ENCODE results near the gene COL8A2. TPM values are rescaled to one million over a fixed set of nuclear protein-coding genes. Genes with fewer than 3 reads are reported as not detected.

COL8A2 gene
- polyA plus RNA-seq, 3 donors: 0.90 to 3.0 (median 1.6) TPM

DNA sequence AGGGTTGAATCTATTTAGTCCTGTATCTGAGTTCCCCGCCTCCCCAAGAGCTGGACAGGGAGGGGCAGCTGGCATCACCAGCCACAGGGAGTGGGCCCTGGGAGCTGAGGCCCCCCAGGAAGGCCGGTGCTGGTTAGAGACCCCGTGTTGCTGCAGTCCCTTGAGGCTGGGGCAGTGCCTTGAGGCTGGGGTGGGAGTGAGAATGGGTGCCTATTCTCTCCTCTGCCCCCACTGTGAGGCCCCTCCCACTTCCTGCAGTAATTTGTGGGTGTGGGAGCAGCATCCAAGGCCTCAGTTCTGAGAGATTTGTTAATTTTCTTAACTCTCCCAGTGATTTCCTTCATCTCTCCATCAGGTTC lies 26.8 kb upstream of the COL8A2 start:
- Histone ChIP-seq H3K27me3 (ENCODE audit: control insufficient read depth in 2 of 2, insufficient read depth in 2 of 2, low read length in 2 of 2) (no peaks in the 10 kb centered on the region), H3K79me2 (ENCODE audit: insufficient read depth, low read length) (peaks cover 47% of the 10 kb centered on the region), H3K4me2 (replicated peaks; ENCODE audit: extremely low read depth, low read length, poor library complexity, severe bottlenecking) (peak overlapping the region; percentile 76), H3K4me1 (ENCODE audit: control insufficient read depth in 1 of 2, insufficient read depth in 2 of 2, low read length in 2 of 2) (peaks cover 54 to 69% of the 10 kb centered on the region in 2 donors), H3K9me3 (replicated peaks in 1 of 2; ENCODE audit: control insufficient read depth in 1 of 2, insufficient read depth in 1 of 2, low read length in 2 of 2) (no peaks in the 10 kb centered on the region), H3K9ac (ENCODE audit: insufficient read depth, low read length, poor library complexity, severe bottlenecking) (peak overlapping the region; percentile 92), H4K20me1 (ENCODE audit: insufficient read depth, low read length) (peaks cover 8% of the 10 kb centered on the region), H3K36me3 (replicated peaks in 1 of 2; ENCODE audit: control insufficient read depth in 1 of 2, insufficient read depth in 2 of 2, low read length in 2 of 2) (peaks cover 0 to 3% of the 10 kb centered on the region in 2 donors), H2AFZ (ENCODE audit: insufficient read depth, low read depth, low read length, poor library complexity, severe bottlenecking) (peak overlapping the region; percentile 55), H3K27ac (ENCODE audit: low read depth in 1 of 2, low read length in 2 of 2) (peak overlapping the region; percentile 100), H3K4me3 (replicated peaks in 1 of 3; ENCODE audit: low read depth in 2 of 3, low read length in 3 of 3) (peak overlapping the region in 1 of 3 experiments; percentile 68)
- intact Hi-C loops (cut with micrococcal nuclease): no loop called here
- peak in 2 of 3 donors; percentile 46 to 50 for DNase-seq
- Mint-ChIP-seq H3K9me3 (peaks cover 0 to 2% (median 0%) of the 10 kb centered on the region in 7 donors), H3K27ac (peak overlapping the region; percentile 95 to 100 (median 99)), H3K4me3 (peak overlapping the region; percentile 42 to 52), H3K36me3 (peaks cover 5% of the 10 kb centered on the region in 2 donors), H3K27me3 (ENCODE audit: low read depth in 3 of 3) (peaks cover 0 to 2% (median 0%) of the 10 kb centered on the region in 3 donors), H3K4me1 (peaks cover 67% of the 10 kb centered on the region)
- TF ChIP-seq, protein P1, sequence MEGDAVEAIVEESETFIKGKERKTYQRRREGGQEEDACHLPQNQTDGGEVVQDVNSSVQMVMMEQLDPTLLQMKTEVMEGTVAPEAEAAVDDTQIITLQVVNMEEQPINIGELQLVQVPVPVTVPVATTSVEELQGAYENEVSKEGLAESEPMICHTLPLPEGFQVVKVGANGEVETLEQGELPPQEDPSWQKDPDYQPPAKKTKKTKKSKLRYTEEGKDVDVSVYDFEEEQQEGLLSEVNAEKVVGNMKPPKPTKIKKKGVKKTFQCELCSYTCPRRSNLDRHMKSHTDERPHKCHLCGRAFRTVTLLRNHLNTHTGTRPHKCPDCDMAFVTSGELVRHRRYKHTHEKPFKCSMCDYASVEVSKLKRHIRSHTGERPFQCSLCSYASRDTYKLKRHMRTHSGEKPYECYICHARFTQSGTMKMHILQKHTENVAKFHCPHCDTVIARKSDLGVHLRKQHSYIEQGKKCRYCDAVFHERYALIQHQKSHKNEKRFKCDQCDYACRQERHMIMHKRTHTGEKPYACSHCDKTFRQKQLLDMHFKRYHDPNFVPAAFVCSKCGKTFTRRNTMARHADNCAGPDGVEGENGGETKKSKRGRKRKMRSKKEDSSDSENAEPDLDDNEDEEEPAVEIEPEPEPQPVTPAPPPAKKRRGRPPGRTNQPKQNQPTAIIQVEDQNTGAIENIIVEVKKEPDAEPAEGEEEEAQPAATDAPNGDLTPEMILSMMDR (IDR thresholded peaks at IDR 0.05): no peak
- WGBS (ENCODE audit: insufficient coverage): 45% methylated on average over 3 of the region's 3 CpGs

DNA sequence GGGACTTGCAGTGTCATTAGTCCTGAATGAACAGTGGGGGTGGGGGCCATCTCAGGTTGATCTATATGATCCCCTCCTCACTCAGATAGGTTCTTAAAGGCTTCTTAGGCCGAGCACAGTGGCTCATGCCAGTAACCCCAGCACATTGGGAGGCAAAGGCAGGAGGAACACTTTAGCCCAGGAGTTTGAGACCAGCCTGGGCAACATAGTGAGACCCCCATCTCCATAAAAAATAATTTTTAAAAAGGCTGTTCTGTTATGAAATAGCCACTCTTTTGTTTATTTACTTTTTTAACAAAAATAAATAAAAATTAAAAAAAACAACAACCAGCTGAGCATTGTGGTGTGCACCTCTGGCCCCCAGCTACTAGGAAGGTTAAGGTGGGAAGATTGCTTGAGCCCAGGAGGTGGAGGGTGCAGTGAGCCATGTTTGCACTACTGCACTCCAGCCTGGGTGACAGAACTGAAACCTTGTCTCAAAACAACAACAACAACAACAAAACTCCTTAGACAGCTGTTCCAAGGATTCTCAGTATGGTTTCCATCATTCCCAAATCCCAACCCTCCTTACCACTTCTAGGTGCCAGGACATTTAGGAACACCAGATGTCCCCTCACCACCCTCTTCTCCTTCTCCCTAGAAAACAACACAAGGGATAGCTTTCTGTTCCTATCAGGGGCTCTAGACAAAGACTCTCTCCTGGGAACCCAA lies 26.3 kb upstream of the COL8A2 start:
- peaks cover 0 to 6% of the 10 kb centered on the region in 2 donors for H3K36me3 ChIP-seq (replicated peaks in 1 of 2; ENCODE audit: control insufficient read depth in 1 of 2, insufficient read depth in 2 of 2, low read length in 2 of 2)
- H3K27ac ChIP-seq (ENCODE audit: low read depth in 1 of 2, low read length in 2 of 2): peak overlapping the region; percentile 100
- peaks cover 54 to 69% of the 10 kb centered on the region in 2 donors for H3K4me1 ChIP-seq (ENCODE audit: control insufficient read depth in 1 of 2, insufficient read depth in 2 of 2, low read length in 2 of 2)
- peaks cover 47% of the 10 kb centered on the region for H3K79me2 ChIP-seq (ENCODE audit: insufficient read depth, low read length)
- peaks cover 67% of the 10 kb centered on the region for H3K4me1 Mint-ChIP-seq
- H3K27me3 ChIP-seq (ENCODE audit: control insufficient read depth in 2 of 2, insufficient read depth in 2 of 2, low read length in 2 of 2): no peaks in the 10 kb centered on the region
- intact Hi-C loops (cut with micrococcal nuclease): no loop called here
- peak overlapping the region; percentile 76 for H3K4me2 ChIP-seq (replicated peaks; ENCODE audit: extremely low read depth, low read length, poor library complexity, severe bottlenecking)
- H3K36me3 Mint-ChIP-seq: peaks cover 6% of the 10 kb centered on the region in 2 donors
- no peaks in the 10 kb centered on the region for H3K9me3 ChIP-seq (replicated peaks in 1 of 2; ENCODE audit: control insufficient read depth in 1 of 2, insufficient read depth in 1 of 2, low read length in 2 of 2)
- peaks cover 0 to 3% (median 0%) of the 10 kb centered on the region in 7 donors for H3K9me3 Mint-ChIP-seq
- peak overlapping the region; percentile 59 for H2AFZ ChIP-seq (ENCODE audit: insufficient read depth, low read depth, low read length, poor library complexity, severe bottlenecking)
- no peak for DNase-seq
- H3K4me3 ChIP-seq (replicated peaks in 1 of 3; ENCODE audit: low read depth in 2 of 3, low read length in 3 of 3): peak overlapping the region in 1 of 3 experiments; percentile 68
- H3K4me3 Mint-ChIP-seq: peak overlapping the region; percentile 57 to 68
- H3K27me3 Mint-ChIP-seq (ENCODE audit: low read depth in 3 of 3): peaks cover 0 to 2% (median 0%) of the 10 kb centered on the region in 3 donors
- H3K9ac ChIP-seq (ENCODE audit: insufficient read depth, low read length, poor library complexity, severe bottlenecking): peak overlapping the region; percentile 92
- H3K27ac Mint-ChIP-seq: peak overlapping the region; percentile 98 to 100 (median 99)
- no CpG with 5 or more reads among the region's 1 CpG for WGBS (ENCODE audit: insufficient coverage)
- H4K20me1 ChIP-seq (ENCODE audit: insufficient read depth, low read length): peaks cover 6% of the 10 kb centered on the region
- TF ChIP-seq, protein P1 (IDR thresholded peaks at IDR 0.05): no peak

Measured in CD14-positive monocyte (primary cell).